Karpas-422 (cell line): ENCODE data around the gene KIF4A. TPM values are rescaled to one million over a fixed set of nuclear protein-coding genes. Genes with fewer than 3 reads are reported as not detected.
"Not testable (repeated sequence)": the region's sequence is repeated elsewhere in the genome, so short reads cannot be mapped to it uniquely, and the experiment has no call there.

Experiments
- DNase-seq: peaks from one replicate; pipeline ENCODE4 v3.0.0-alpha.2; 2015
- H2AFZ ChIP-seq: fragments of 200-600 bp; sonication (generic); 2 replicates; pipeline ENCODE4 v1.6.1; 2014; ENCODE audit warnings: antibody characterized with exemption, low read length, mixed read lengths
- H3K27ac ChIP-seq: fragments of 200-600 bp; sonication (generic); 2 replicates; pipeline ENCODE4 v1.5.1; 2014; ENCODE audit warnings: mild to moderate bottlenecking, low read length, moderate library complexity
- H3K27me3 ChIP-seq: fragments of 200-600 bp; sonication (generic); 2 replicates; pipeline ENCODE4 v1.6.1; 2014; ENCODE audit warnings: low read length, mixed read lengths
- H3K36me3 ChIP-seq: fragments of 200-600 bp; sonication (generic); 2 replicates; pipeline ENCODE4 v1.6.1; 2014; ENCODE audit warnings: low read length, mixed read lengths; ENCODE audit not compliant: insufficient read depth
- H3K4me1 ChIP-seq: fragments of 200-600 bp; sonication (generic); 2 replicates; pipeline ENCODE4 v1.6.1; 2014; ENCODE audit warnings: mild to moderate bottlenecking, low read length, mixed read lengths
- H3K4me2 ChIP-seq: fragments of 200-600 bp; sonication (generic); 2 replicates; pipeline ENCODE4 v1.6.1; 2014; ENCODE audit warnings: low read length, low read depth, mild to moderate bottlenecking; ENCODE audit not compliant: poor library complexity, severe bottlenecking
- H3K4me3 ChIP-seq: fragments of 200-600 bp; sonication (generic); 2 replicates; pipeline ENCODE4 v1.5.1; 2014; ENCODE audit warnings: mild to moderate bottlenecking, antibody characterized with exemption, low read length, mixed read lengths
- H3K79me2 ChIP-seq: fragments of 200-600 bp; sonication (generic); 2 replicates; pipeline ENCODE4 v1.6.1; 2014; ENCODE audit warnings: mild to moderate bottlenecking, low read length, mixed read lengths
- H3K9ac ChIP-seq: fragments of 200-600 bp; sonication (generic); 2 replicates; pipeline ENCODE4 v1.6.0; 2014; ENCODE audit warnings: low read length
- H3K9me2 ChIP-seq: fragments of 200-600 bp; sonication (generic), shearing (Covaris generic); replicated peaks from 2 replicates; pipeline ENCODE4 v1.6.0; 2014; ENCODE audit warnings: mild to moderate bottlenecking, low read length, moderate library complexity; ENCODE audit not compliant: insufficient read depth
- H3K9me3 ChIP-seq: fragments of 300-700, 200-600 bp; sonication (generic); 2 replicates; pipeline ENCODE4 v1.6.1; 2014; ENCODE audit warnings: low read length, mixed read lengths
- H4K20me1 ChIP-seq: fragments of 200-600 bp; sonication (generic); 2 replicates; pipeline ENCODE4 v1.6.1; 2014; ENCODE audit warnings: mild to moderate bottlenecking, antibody characterized with exemption, low read length, low read depth; ENCODE audit not compliant: insufficient read depth
- total RNA-seq: library from RNA; depleted of rRNA; stranded (reverse); fragments of >200 nt; shearing (Covaris generic); gene quantifications from 2 replicates; pipeline ENCODE4 v1.2.3, GENCODE V29; 2014; ENCODE audit warnings: low replicate concordance; rRNA removed

The KIF4A gene
- total RNA-seq = 12.6 and 15.0 TPM in 2 replicates

GRCh38 chrX:70289793-70290770, at the start of gene KIF4A, which contains the start of gene PDZD11:
KIF4A (plus strand) TSS chrX:70290104; CDS start chrX:70290459, 355 bp downstream.
PDZD11 (minus strand) TSS chrX:70289927; CDS start chrX:70289341, 586 bp downstream.
- peaks cover 28% of the 10 kb centered on the region for H3K4me1 ChIP-seq
- peak within 1 kb of the TSS; percentile 44; the same call in 1 of the 2 replicates for H2AFZ ChIP-seq
- no peaks in the 10 kb centered on the region for H3K27me3 ChIP-seq
- H3K9me3 ChIP-seq = no peaks in the 10 kb centered on the region
- H3K4me2 ChIP-seq = peak within 1 kb of the TSS; percentile 70
- DNase-seq = peak; percentile 94
- H3K79me2 ChIP-seq = peaks cover 50% of the 10 kb centered on the region
- H3K9ac ChIP-seq = peak within 1 kb of the TSS; percentile 78
- peak within 1 kb of the TSS; percentile 72 for H3K4me3 ChIP-seq
- peaks cover 15% of the 10 kb centered on the region; the same call in 1 of the 2 replicates for H3K36me3 ChIP-seq
- H4K20me1 ChIP-seq = no peaks in the 10 kb centered on the region
- peak within 1 kb of the TSS; percentile 56; the same call in 1 of the 2 replicates for H3K27ac ChIP-seq
- H3K9me2 ChIP-seq = no peaks in the 10 kb centered on the region

- Histone ChIP-seq H3K9ac (no peak overlapping the region), H4K20me1 (no peaks in the 10 kb centered on the region), H2AFZ (no peak overlapping the region), H3K27me3 (no peaks in the 10 kb centered on the region), H3K79me2 (no peaks in the 10 kb centered on the region), H3K9me3 (no peaks in the 10 kb centered on the region), H3K4me1 (no peaks in the 10 kb centered on the region), H3K4me3 (no peak overlapping the region), H3K36me3 (no peaks in the 10 kb centered on the region), H3K4me2 (no peak overlapping the region), H3K9me2 (no peaks in the 10 kb centered on the region), H3K27ac (no peak overlapping the region)
- no peak for DNase-seq
These were observed 49.2 kb upstream of the KIF4A start for GRCh38 chrX:70240751-70241150.

- Histone ChIP-seq H3K36me3 (no peaks in the 10 kb centered on the region), H3K9me3 (no peaks in the 10 kb centered on the region), H4K20me1 (no peaks in the 10 kb centered on the region), H3K27ac (no peak overlapping the region), H3K4me1 (no peaks in the 10 kb centered on the region), H3K9me2 (no peaks in the 10 kb centered on the region), H2AFZ (no peak overlapping the region), H3K27me3 (no peaks in the 10 kb centered on the region), H3K4me2 (no peak overlapping the region), H3K4me3 (no peak overlapping the region), H3K79me2 (no peaks in the 10 kb centered on the region), H3K9ac (no peak overlapping the region)
- DNase-seq = no peak
These were observed 48.4 kb upstream of the KIF4A start for GRCh38 chrX:70241501-70241900.

GRCh38 chrX:70243601-70244000, 46.3 kb upstream of the KIF4A start:
- not testable (repeated sequence) for H2AFZ ChIP-seq, H4K20me1 ChIP-seq, H3K4me2 ChIP-seq, H3K27ac ChIP-seq, DNase-seq, H3K4me1 ChIP-seq, H3K27me3 ChIP-seq, H3K9me3 ChIP-seq, H3K79me2 ChIP-seq, H3K9ac ChIP-seq, H3K9me2 ChIP-seq, H3K4me3 ChIP-seq, H3K36me3 ChIP-seq

- no peaks in the 10 kb centered on the region for H3K27me3 ChIP-seq
- no peak for DNase-seq
- no peaks in the 10 kb centered on the region for H3K4me1 ChIP-seq
- H3K4me2 ChIP-seq = no peak overlapping the region
- H3K27ac ChIP-seq = no peak overlapping the region
- H3K36me3 ChIP-seq = no peaks in the 10 kb centered on the region
- no peak overlapping the region for H3K4me3 ChIP-seq
- no peak overlapping the region for H2AFZ ChIP-seq
- no peak overlapping the region for H3K9ac ChIP-seq
- no peaks in the 10 kb centered on the region for H3K9me3 ChIP-seq
- no peaks in the 10 kb centered on the region for H4K20me1 ChIP-seq
- H3K9me2 ChIP-seq = no peaks in the 10 kb centered on the region
- H3K79me2 ChIP-seq = no peaks in the 10 kb centered on the region
These were observed 45.0 kb upstream of the KIF4A start for GRCh38 chrX:70244881-70245280.

GRCh38 chrX:70247252-70247651, 42.7 kb upstream of the KIF4A start:
- Histone ChIP-seq H3K9me3 (no peaks in the 10 kb centered on the region), H3K79me2 (no peaks in the 10 kb centered on the region), H3K27me3 (no peaks in the 10 kb centered on the region), H4K20me1 (no peaks in the 10 kb centered on the region), H2AFZ (no peak overlapping the region), H3K4me2 (no peak overlapping the region), H3K36me3 (no peaks in the 10 kb centered on the region), H3K4me3 (no peak overlapping the region), H3K9me2 (no peaks in the 10 kb centered on the region), H3K9ac (no peak overlapping the region), H3K27ac (no peak overlapping the region), H3K4me1 (no peaks in the 10 kb centered on the region)
- no peak for DNase-seq

- no peaks in the 10 kb centered on the region for H3K36me3 ChIP-seq
- no peak overlapping the region for H2AFZ ChIP-seq
- H3K4me1 ChIP-seq = no peaks in the 10 kb centered on the region
- no peaks in the 10 kb centered on the region for H3K27me3 ChIP-seq
- H3K9ac ChIP-seq = no peak overlapping the region
- H3K79me2 ChIP-seq = no peaks in the 10 kb centered on the region
- H3K9me3 ChIP-seq = no peaks in the 10 kb centered on the region
- no peak overlapping the region for H3K4me2 ChIP-seq
- no peak for DNase-seq
- no peak overlapping the region for H3K27ac ChIP-seq
- no peaks in the 10 kb centered on the region for H3K9me2 ChIP-seq
- H4K20me1 ChIP-seq = no peaks in the 10 kb centered on the region
- H3K4me3 ChIP-seq = no peak overlapping the region
These were observed 37.4 kb upstream of the KIF4A start for GRCh38 chrX:70252491-70252890.

GRCh38 chrX:70253377-70254062, 36.4 kb upstream of the KIF4A start:
- Histone ChIP-seq H4K20me1 (no peaks in the 10 kb centered on the region), H3K9ac (no peak overlapping the region), H3K4me2 (no peak overlapping the region), H3K36me3 (no peaks in the 10 kb centered on the region), H3K27ac (no peak overlapping the region), H3K9me2 (no peaks in the 10 kb centered on the region), H3K27me3 (no peaks in the 10 kb centered on the region), H3K4me3 (no peak overlapping the region), H2AFZ (no peak overlapping the region), H3K9me3 (no peaks in the 10 kb centered on the region), H3K79me2 (no peaks in the 10 kb centered on the region), H3K4me1 (no peaks in the 10 kb centered on the region)
- no peak for DNase-seq
